Activated CD8-positive, alpha-beta memory T cell treated with anti-CD3 and anti-CD28 coated beads, Interleukin-2, amount 50 U/mL, for 24 hours (primary cell): ENCODE results near the gene DGKB.

Source experiments
- DNase-seq: peaks from one replicate; pipeline ENCODE4 v3.0.0-alpha.2; 2020; ENCODE audit errors: extremely low read depth

DGKB gene

GRCh38 chr7:14125998-14126397, 776.6 kb downstream of the DGKB start:
- no peak for DNase-seq

DNA sequence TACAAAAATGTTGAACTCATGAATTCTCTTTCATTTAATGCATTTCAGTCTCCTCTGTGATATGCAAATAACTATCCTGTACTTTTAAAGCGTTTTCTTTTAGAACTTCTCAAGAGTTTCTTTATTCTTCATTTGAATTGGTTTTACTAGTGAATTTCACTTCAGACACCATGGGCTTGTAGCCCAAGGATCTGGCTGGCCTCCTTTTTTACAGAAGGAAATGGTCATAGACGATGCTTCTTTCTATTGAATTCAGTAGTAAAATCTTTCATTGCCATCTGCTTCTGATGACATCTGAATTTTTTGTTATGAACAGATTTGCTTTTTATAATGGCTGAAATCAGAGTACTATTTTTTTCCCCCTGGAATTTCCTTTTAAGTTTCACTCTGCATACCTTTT, 777.8 kb downstream of the DGKB start:
- no peak for DNase-seq

GRCh38 chr7:14123923-14124322, 778.6 kb downstream of the DGKB start:
- no peak for DNase-seq

DNA sequence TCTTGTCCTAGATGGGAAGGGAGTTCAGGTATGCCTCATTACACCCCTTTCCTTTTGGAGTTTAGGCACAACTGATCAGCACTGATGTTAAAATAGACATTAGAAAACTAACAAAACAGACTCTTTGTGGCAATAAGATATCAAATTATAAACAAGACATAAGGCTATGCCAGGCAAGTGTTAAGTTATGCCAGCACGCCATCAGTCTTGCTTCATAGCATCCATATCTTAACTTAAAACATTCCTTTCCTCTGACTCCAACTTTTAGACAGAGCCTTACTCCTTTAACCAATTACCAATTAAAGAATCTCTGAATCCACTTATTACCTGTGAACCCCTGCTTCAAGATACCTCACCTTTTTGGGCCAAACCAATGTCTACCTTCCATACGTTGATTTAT, 786.9 kb downstream of the DGKB start:
- DNase-seq: no peak

DNA sequence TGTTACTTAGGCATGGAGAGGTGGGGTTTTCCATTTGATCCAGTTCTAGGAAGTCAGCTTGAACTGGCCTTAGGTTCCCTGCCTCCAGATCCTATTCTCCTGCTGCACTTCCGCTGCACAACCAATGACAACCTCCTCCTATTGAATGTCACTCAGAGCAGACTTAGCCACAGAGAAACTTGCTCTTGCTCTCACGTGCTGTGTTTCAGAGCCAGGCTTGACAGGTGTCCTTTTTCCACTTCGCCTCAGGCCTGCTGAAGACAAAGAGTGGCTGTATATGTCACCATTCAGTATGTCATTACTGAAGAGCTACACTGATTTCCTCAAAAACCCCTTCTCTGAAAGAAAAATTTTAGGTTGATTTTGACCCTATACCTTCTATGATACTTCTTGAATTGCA, 797.7 kb downstream of the DGKB start:
- DNase-seq: no peak

DNA sequence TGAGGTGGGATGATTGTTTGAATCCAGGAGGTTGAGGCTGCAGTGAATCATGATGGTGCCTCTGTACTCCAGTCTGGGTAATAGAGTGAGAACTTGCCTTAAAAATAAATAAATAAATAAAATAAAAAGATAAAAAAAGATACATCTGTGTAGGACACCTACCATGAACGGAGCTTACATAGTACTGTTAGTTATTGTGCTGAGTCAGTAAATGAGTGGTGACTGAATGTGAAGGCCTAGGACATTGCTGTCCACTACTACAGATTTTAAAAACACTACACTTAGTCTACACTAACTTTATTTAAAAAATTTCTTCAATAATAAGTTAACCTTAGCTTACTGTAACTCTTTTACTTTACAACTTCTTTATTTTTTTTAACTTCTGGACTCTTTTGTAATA, 806.4 kb downstream of the DGKB start:
- DNase-seq: no peak

GRCh38 chr7:14095233-14095950, 807.2 kb downstream of the DGKB start:
- DNase-seq: no peak
